ENCODE data around the gene SF3B2. TPM values are rescaled to one million over a fixed set of nuclear protein-coding genes. Genes with fewer than 3 reads are reported as not detected.

Gene SF3B2
- total RNA-seq, 4 donors from 2014 or later, result 117 to 160 (median 137) TPM

DNA sequence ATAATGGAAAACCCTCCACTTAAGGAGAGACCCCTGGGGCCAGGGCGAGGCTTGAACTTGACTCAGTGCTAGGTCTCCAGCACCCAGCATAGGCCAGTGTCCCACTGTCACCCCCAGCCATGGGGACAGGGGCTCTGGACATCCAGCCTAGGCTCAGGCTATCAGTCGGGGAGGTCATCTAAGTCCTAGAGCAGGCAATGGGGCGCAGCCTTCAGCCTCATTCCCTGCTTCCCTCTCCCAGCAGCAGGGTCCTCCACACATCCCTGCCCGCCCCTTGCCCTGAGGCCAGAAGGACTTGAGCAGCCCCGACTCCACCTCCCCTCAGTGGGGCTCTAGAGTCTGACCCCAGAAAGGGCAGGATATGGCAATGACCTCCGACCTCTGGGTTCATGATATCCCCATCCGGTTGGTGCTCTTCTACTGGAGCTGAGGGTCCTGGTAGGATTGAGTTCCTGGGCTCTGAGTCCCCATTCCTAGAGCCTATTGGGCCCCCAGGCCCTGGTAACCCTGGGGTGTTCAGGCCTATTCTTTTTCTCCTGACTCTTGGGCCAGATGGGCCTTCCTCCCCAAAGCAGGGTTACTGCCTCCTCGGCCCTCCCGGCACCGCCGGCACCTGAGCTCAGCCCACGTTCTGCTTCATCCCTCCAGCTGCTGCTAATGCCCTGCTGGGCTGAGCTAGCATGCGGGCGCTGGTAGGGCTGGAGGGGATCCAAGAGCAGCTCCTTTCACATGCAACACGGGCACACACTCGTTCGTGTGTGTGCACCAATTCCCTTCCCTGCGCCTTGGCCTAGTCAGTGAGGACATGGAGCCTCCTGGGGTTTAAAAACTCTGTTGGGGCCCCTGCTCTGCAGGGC, 36.0 kb upstream of the SF3B2 start:
- 85% methylated on average over 17 of the region's 18 CpGs for WGBS
- DNase-seq (ENCODE audit: extremely low spot score), result no peak
- H3K36me3 ChIP-seq, result no peaks in the 10 kb centered on the region
- no peak for TF ChIP-seq POLR2AphosphoS5 (IDR thresholded peaks at IDR 0.05)
- TF ChIP-seq EP300 (IDR thresholded peaks at IDR 0.05), result no peak
- TF ChIP-seq, protein P1, sequence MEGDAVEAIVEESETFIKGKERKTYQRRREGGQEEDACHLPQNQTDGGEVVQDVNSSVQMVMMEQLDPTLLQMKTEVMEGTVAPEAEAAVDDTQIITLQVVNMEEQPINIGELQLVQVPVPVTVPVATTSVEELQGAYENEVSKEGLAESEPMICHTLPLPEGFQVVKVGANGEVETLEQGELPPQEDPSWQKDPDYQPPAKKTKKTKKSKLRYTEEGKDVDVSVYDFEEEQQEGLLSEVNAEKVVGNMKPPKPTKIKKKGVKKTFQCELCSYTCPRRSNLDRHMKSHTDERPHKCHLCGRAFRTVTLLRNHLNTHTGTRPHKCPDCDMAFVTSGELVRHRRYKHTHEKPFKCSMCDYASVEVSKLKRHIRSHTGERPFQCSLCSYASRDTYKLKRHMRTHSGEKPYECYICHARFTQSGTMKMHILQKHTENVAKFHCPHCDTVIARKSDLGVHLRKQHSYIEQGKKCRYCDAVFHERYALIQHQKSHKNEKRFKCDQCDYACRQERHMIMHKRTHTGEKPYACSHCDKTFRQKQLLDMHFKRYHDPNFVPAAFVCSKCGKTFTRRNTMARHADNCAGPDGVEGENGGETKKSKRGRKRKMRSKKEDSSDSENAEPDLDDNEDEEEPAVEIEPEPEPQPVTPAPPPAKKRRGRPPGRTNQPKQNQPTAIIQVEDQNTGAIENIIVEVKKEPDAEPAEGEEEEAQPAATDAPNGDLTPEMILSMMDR (IDR thresholded peaks at IDR 0.05), result no peak
- TF ChIP-seq POLR2A (IDR thresholded peaks at IDR 0.05; ENCODE audit: low read depth), result no peak
- no peaks in the 10 kb centered on the region for H3K9me3 ChIP-seq
- no peak overlapping the region for H3K27ac ChIP-seq (replicated peaks in 1 of 4)
- intact Hi-C loops (cut with DNase I), result no loop called here
- H3K27me3 ChIP-seq, result peaks cover 0 to 36% (median 22%) of the 10 kb centered on the region in 4 donors
- peaks cover 10 to 14% (median 11%) of the 10 kb centered on the region in 4 donors for H3K4me1 ChIP-seq
- no peak overlapping the region for H3K4me3 ChIP-seq

DNA sequence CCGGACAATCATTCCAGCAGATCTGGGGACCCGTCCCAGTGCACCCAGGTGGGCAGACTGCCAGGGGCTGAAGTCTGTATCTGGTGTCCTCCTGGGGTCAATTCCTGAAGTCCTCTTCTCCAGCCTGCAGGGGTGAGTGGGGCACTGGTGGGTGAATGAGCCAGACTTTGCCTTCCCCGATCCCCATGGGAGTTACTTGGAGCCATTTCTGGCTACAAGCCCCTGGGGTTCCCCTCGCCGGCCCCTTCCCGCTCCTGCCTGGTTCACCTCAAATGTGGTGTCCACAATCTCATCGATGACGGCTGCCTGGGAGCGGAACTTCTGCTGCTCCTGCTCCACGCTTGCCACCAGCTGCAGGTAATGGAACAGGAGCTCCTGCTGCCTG, 35.4 kb upstream of the SF3B2 start:
- H3K4me1 ChIP-seq, result peaks cover 6 to 11% (median 8%) of the 10 kb centered on the region in 4 donors

DNA sequence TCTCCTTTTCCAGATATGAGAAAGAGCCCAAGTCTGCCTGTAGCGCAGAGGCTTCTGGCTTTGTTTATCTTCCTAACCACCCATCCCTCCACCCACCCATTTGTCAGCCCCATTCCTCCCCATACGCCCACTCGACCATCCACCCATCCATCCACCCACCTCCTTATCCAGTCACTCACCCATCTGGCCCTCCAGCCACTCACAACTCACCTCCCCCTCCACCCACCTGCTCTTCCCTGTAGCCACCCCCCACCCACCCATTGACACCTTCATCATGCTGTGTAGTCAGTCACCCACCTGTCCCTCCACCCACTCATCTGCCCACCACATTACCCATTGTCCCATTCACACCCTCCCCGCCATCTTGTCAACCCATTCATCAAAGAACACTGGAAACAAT, 34.8 kb upstream of the SF3B2 start:
- no peaks in the 10 kb centered on the region for H3K36me3 ChIP-seq
- DNase-seq (ENCODE audit: extremely low spot score), result no peak
- H3K9me3 ChIP-seq, result no peaks in the 10 kb centered on the region
- peaks cover 4 to 11% (median 7%) of the 10 kb centered on the region in 4 donors for H3K4me1 ChIP-seq
- WGBS, result 77% methylated on average over 4 of the region's 4 CpGs
- H3K4me3 ChIP-seq, result no peak overlapping the region
- peaks cover 0 to 26% (median 13%) of the 10 kb centered on the region in 4 donors for H3K27me3 ChIP-seq
- intact Hi-C loops (cut with DNase I), result no loop called here
- no peak for TF ChIP-seq POLR2AphosphoS5 (IDR thresholded peaks at IDR 0.05)
- no peak overlapping the region for H3K27ac ChIP-seq (replicated peaks in 1 of 4)

More for the DNA sequence above, 35.4 kb upstream of the SF3B2 start:
- no peak for DNase-seq (ENCODE audit: extremely low spot score)
- TF ChIP-seq POLR2A (IDR thresholded peaks at IDR 0.05; ENCODE audit: low read depth) (no peak), POLR2AphosphoS5 (IDR thresholded peaks at IDR 0.05) (no peak), EP300 (IDR thresholded peaks at IDR 0.05) (no peak)
- TF ChIP-seq, protein P1 (IDR thresholded peaks at IDR 0.05), result no peak
- H3K36me3 ChIP-seq, result no peaks in the 10 kb centered on the region
- peaks cover 0 to 31% (median 18%) of the 10 kb centered on the region in 4 donors for H3K27me3 ChIP-seq
- WGBS, result 95% methylated on average over 8 of the region's 10 CpGs
- no peaks in the 10 kb centered on the region for H3K9me3 ChIP-seq
- H3K4me3 ChIP-seq, result no peak overlapping the region
- no peak overlapping the region for H3K27ac ChIP-seq (replicated peaks in 1 of 4)
- intact Hi-C loops (cut with DNase I), result no loop called here

DNA sequence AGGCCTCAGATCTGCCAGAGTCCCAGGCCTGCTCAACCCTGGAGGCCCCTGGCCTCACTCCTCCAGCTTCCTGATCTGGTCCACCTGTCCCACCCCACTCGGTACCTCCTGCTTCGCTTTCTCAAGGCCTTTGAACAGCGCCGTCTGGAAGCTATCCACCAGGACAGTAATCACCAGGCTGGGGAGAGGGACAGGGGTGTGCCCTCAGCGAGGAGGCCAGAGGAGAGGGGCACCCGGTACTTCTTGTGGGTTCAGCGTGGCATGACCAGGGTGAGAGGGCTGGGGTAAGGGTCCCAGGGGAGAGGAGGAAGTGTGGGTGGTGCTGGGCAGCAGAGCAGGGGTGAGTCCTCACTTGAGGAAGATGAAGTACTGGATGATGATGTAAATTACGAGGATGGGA, 32.0 kb upstream of the SF3B2 start:
- no peak for DNase-seq (ENCODE audit: extremely low spot score)
- TF ChIP-seq EP300 (IDR thresholded peaks at IDR 0.05), result no peak
- TF ChIP-seq, protein P1 (IDR thresholded peaks at IDR 0.05), result no peak
- TF ChIP-seq POLR2A (IDR thresholded peaks at IDR 0.05; ENCODE audit: low read depth), result no peak
- no peak for TF ChIP-seq POLR2AphosphoS5 (IDR thresholded peaks at IDR 0.05)
- peaks cover 0 to under 1% (median 0%) of the 10 kb centered on the region in 4 donors for H3K27me3 ChIP-seq
- H3K4me3 ChIP-seq, result no peak overlapping the region
- WGBS, result 74% methylated on average over 8 of the region's 8 CpGs
- H3K4me1 ChIP-seq, result peaks cover 7 to 14% (median 11%) of the 10 kb centered on the region in 4 donors
- H3K27ac ChIP-seq (replicated peaks in 1 of 4), result no peak overlapping the region
- intact Hi-C loops (cut with DNase I), result no loop called here
- no peaks in the 10 kb centered on the region for H3K36me3 ChIP-seq
- no peaks in the 10 kb centered on the region for H3K9me3 ChIP-seq

DNA sequence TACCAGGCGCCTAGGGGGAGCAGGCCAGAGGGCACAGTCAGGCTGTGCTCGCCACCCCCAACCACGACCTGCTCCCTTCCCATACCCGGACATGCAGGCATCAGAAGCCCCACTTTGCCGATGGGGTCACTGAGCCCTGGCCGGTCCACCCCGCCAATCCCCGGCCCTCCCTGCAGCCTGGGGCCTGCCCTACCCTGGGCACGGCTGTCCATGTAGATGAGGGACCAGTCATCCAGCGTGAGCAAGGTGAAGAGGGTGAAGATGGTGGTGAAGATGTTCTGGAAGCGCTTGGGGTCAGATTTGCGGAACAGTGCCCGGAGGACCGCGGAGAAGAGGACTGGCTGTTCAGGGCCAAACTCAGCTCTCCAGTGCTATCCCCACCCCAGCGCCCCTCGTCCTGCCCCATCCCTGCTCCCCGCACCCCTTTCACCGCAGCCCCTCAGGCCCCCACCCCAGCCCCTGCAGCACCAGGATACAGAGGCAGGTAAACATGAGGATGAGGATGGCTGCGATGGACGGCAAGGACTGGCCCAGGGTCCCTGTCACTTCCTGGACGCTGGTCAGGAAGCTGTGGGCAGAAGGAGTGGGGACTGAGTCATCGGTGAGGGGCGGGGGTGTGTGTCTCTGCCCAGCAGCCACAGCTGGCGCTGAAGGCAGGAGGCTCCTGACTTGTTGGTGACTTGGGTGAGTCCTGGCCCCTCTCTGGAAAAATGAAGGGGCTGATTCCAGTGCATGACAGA, 31.4 kb upstream of the SF3B2 start:
- H3K4me3 ChIP-seq, result no peak overlapping the region
- no peak for DNase-seq (ENCODE audit: extremely low spot score)
- H3K36me3 ChIP-seq, result no peaks in the 10 kb centered on the region
- intact Hi-C loops (cut with DNase I), result no loop called here
- no peaks in the 10 kb centered on the region for H3K27me3 ChIP-seq
- TF ChIP-seq POLR2AphosphoS5 (IDR thresholded peaks at IDR 0.05) (no peak), EP300 (IDR thresholded peaks at IDR 0.05) (no peak), POLR2A (IDR thresholded peaks at IDR 0.05; ENCODE audit: low read depth) (no peak)
- TF ChIP-seq, protein P1 (IDR thresholded peaks at IDR 0.05), result no peak
- H3K27ac ChIP-seq (replicated peaks in 1 of 4), result no peak overlapping the region
- peaks cover 7 to 14% (median 11%) of the 10 kb centered on the region in 4 donors for H3K4me1 ChIP-seq
- 76% methylated on average over 23 of the region's 25 CpGs for WGBS
- H3K9me3 ChIP-seq, result no peaks in the 10 kb centered on the region

All from esophagus muscularis mucosa (tissue), 4 donors.